HCT116 (cell line): ENCODE data around the gene SMURF1. TPM values are rescaled to one million over a fixed set of nuclear protein-coding genes. Genes with fewer than 3 reads are reported as not detected.

Experiments used
- ATAC-seq: fragments of 200-7000 bp; cut with Tn5 transposase; 2 replicates; pipeline ENCODE4 v1.9.1; 2020; ENCODE audit warnings: mild to moderate bottlenecking, moderate library complexity
- BruUV-seq: library from RNA; stranded (reverse); fragments of 400-500 nt; replicated peaks from 2 replicates; lab custom pipeline; 2021; lab: Mats Ljungman, UMichigan
- CTCF ChIA-PET: fragments of 300-600 bp; sonication (Branson Sonifier 250); formaldehyde crosslinking; loops from one replicate; lab custom pipeline; 2021; ENCODE audit warnings: antibody characterized with exemption; lab: Charles Lee
- POLR2A ChIA-PET: fragments of 300-600, 350-600 bp; sonication (Branson Sonifier 250); formaldehyde crosslinking; loops from one replicate; lab custom pipeline; 2021; ENCODE audit warnings: antibody characterized with exemption; lab: Charles Lee
- RAD21 ChIA-PET, 2 experiments: fragments of 300-600 bp; sonication (Branson Sonifier 250); formaldehyde crosslinking; loops; one replicate each; lab custom pipeline; 2023; ENCODE audit warnings: low total read pairs in 2 of 2; ENCODE audit not compliant: uncharacterized antibody in 2 of 2, unreplicated experiment in 2 of 2, low non-redundant PET in 1 of 2; lab: Charles Lee
- DNase-seq: peaks from one replicate; pipeline ENCODE4 v3.0.0-alpha.2; 2010; ENCODE audit warnings: low read depth, low spot score
- H2AFZ ChIP-seq: fragments of 200-600 bp; shearing (Covaris generic), sonication (generic); 2 replicates; pipeline ENCODE4 v1.6.1; 2017; ENCODE audit warnings: low read depth, mixed run types, mixed read lengths, antibody characterized with exemption, low read length; ENCODE audit not compliant: poor library complexity, severe bottlenecking
- H3K27ac ChIP-seq: 2 replicates; pipeline ENCODE4 v1.5.1; 2012; ENCODE audit warnings: low read depth, low read length
- H3K27me3 ChIP-seq: fragments of 200-600 bp; sonication (generic); 2 replicates; pipeline ENCODE4 v1.6.1; 2016; ENCODE audit warnings: mixed run types, low read length, mixed read lengths; ENCODE audit not compliant: insufficient read depth
- H3K36me3 ChIP-seq, 2 experiments: fragments of 200-500 bp in 1 of 2; fragments of 200-600 bp in 1 of 2; sonication (Bioruptor generic) in 1 of 2; sonication (generic) in 1 of 2; 2 replicates each; pipeline versions ENCODE4 v1.5.1 to v1.6.1; 2014 to 2016; ENCODE audit warnings: low read length in 2 of 2, inconsistent platforms in 1 of 2, mixed read lengths in 1 of 2, mixed run types in 1 of 2; ENCODE audit not compliant: insufficient read depth in 2 of 2, control insufficient read depth in 1 of 2
- H3K4me1 ChIP-seq, 2 experiments: fragments of 200-600 bp in 1 of 2; sonication (generic) in 1 of 2; 2 replicates each; pipeline versions ENCODE4 v1.5.1 to v1.6.1; 2012 to 2017; ENCODE audit warnings: low read length in 2 of 2, inconsistent platforms in 1 of 2, mild to moderate bottlenecking in 1 of 2, mixed read lengths in 1 of 2, mixed run types in 1 of 2, moderate library complexity in 1 of 2; ENCODE audit not compliant: insufficient read depth in 2 of 2, control insufficient read depth in 1 of 2
- H3K4me2 ChIP-seq: fragments of 200-600 bp; sonication (generic); 2 replicates; pipeline ENCODE4 v1.6.1; 2017; ENCODE audit warnings: mixed run types, low read length, mixed read lengths
- H3K4me3 ChIP-seq, 2 experiments: fragments of 200-600 bp in 1 of 2; sonication (generic) in 1 of 2; replicated peaks in 1 of 2; 2 replicates each; pipeline ENCODE4 v1.5.1; 2011 to 2016; ENCODE audit warnings: low read length in 2 of 2, control low read depth in 1 of 2, low read depth in 1 of 2, mild to moderate bottlenecking in 1 of 2, mixed read lengths in 1 of 2, mixed run types in 1 of 2
- H3K79me2 ChIP-seq: fragments of 200-600 bp; sonication (generic); 2 replicates; pipeline ENCODE4 v1.6.1; 2017; ENCODE audit warnings: mild to moderate bottlenecking, mixed run types, low read length, moderate library complexity, mixed read lengths; ENCODE audit not compliant: insufficient read depth
- H3K9ac ChIP-seq: fragments of 200-600 bp; sonication (generic); 2 replicates; pipeline ENCODE4 v1.6.1; 2016; ENCODE audit warnings: low read length, mixed read lengths
- H3K9me2 ChIP-seq: fragments of 200-600 bp; sonication (generic), shearing (Covaris generic); 2 replicates; pipeline ENCODE4 v1.6.1; 2017; ENCODE audit warnings: mixed run types, mild to moderate bottlenecking, moderate library complexity; ENCODE audit not compliant: insufficient read depth
- H3K9me3 ChIP-seq, 2 experiments: fragments of 200-500 bp in 1 of 2; fragments of 200-600 bp in 1 of 2; sonication (Bioruptor generic) in 1 of 2; sonication (generic) in 1 of 2; 2 replicates each; pipeline ENCODE4 v1.6.1; 2014 to 2017; ENCODE audit warnings: low read length in 2 of 2, mixed read lengths in 2 of 2, inconsistent platforms in 1 of 2, low read depth in 1 of 2, mild to moderate bottlenecking in 1 of 2, mixed run types in 1 of 2, moderate library complexity in 1 of 2; ENCODE audit not compliant: control insufficient read depth in 1 of 2, insufficient read depth in 1 of 2
- H4K20me1 ChIP-seq: fragments of 200-600 bp; sonication (generic), shearing (Covaris generic); 2 replicates; pipeline ENCODE4 v1.6.1; 2017; ENCODE audit warnings: mixed run types, mild to moderate bottlenecking, moderate library complexity; ENCODE audit not compliant: insufficient read depth
- EGR1 ChIP-seq: IDR thresholded peaks from 2 replicates; pipeline ENCODE4 v1.6.1; 2012; ENCODE audit warnings: low read depth
- MAX ChIP-seq: IDR thresholded peaks from 2 replicates; pipeline ENCODE4 v1.6.1; 2012
- REST ChIP-seq: IDR thresholded peaks from 2 replicates; pipeline ENCODE4 v1.6.1; 2012; ENCODE audit warnings: low read depth
- SIN3A ChIP-seq: IDR thresholded peaks from 2 replicates; pipeline ENCODE4 v1.6.1; 2012; ENCODE audit warnings: low read depth
- SP1 ChIP-seq: IDR thresholded peaks from 2 replicates; pipeline ENCODE4 v1.6.1; 2012; ENCODE audit warnings: low read depth
- ZNF274 ChIP-seq: fragments of 200-500 bp; sonication (Bioruptor generic); IDR thresholded peaks from 2 replicates; pipeline ENCODE4 v1.6.1; 2014; ENCODE audit warnings: mild to moderate bottlenecking, low read depth, low read length, inconsistent platforms
- intact Hi-C: fragments of 100-400 bp; cut with micrococcal nuclease; formaldehyde crosslinking; loops from 2 replicates; pipeline ENCODE4 v1.10.0; 2022
- total RNA-seq: library from RNA; stranded (reverse); gene quantifications from one replicate; pipeline ENCODE4 v1.2.1, GENCODE V29; 2021; ENCODE audit not compliant: unreplicated experiment

SMURF1 gene
- total RNA-seq, 1 experiment from 2014 or later = 24.6 TPM

GRCh38 chr7:98994046-98994944 is 149.6 kb downstream of the SMURF1 start:
- H3K9me2 ChIP-seq = no peaks in the 10 kb centered on the region
- H3K27ac ChIP-seq = no peak overlapping the region
- no peak overlapping the region for H3K9ac ChIP-seq
- RAD21 ChIA-PET = no interaction called here
- no peak overlapping the region for H3K4me2 ChIP-seq
- ATAC-seq (no peak), DNase-seq (no peak)
- H4K20me1 ChIP-seq = no peaks in the 10 kb centered on the region
- H2AFZ ChIP-seq = no peak overlapping the region
- no TSS peak for BruUV-seq
- H3K27me3 ChIP-seq = no peaks in the 10 kb centered on the region
- H3K79me2 ChIP-seq = no peaks in the 10 kb centered on the region
- no peak for TF ChIP-seq REST
- no peak for TF ChIP-seq ZNF274
- no peak for TF ChIP-seq MAX
- no peak for TF ChIP-seq SIN3A
- no peak for TF ChIP-seq EGR1
- TF ChIP-seq SP1 = no peak
- POLR2A ChIA-PET = no interaction called here
- no peaks in the 10 kb centered on the region for H3K9me3 ChIP-seq
- intact Hi-C loops = no loop called here
- peaks cover 36 to 53% of the 10 kb centered on the region in 2 experiments for H3K36me3 ChIP-seq
- CTCF ChIA-PET = no interaction called here
- no peaks in the 10 kb centered on the region for H3K4me1 ChIP-seq
- no peak overlapping the region for H3K4me3 ChIP-seq
